Right atrium auricular region (tissue), 2 donors: ENCODE measurements around the gene CSF1. TPM values are rescaled to one million over a fixed set of nuclear protein-coding genes. Genes with fewer than 3 reads are reported as not detected.
"Not testable (repeated sequence)": the region's sequence is repeated elsewhere in the genome, so short reads cannot be mapped to it uniquely, and the experiment has no call there.

Experiments
- DNase-seq: peaks from one replicate; pipeline ENCODE4 v3.0.0-alpha.2; 2019; ENCODE audit warnings: low spot score
- H3K27ac ChIP-seq, 2 donors: fragments of 200-600 bp; sonication (generic); 1 replicate in 1 of 2; 2 replicates in 1 of 2; pipeline ENCODE4 v1.5.1; 2016 to 2019
- H3K27me3 ChIP-seq, 2 donors: fragments of 200-600 bp; sonication (generic); one replicate each; pipeline versions ENCODE4 v1.5.1 to v1.6.0; 2017 to 2019
- H3K36me3 ChIP-seq: fragments of 200-600 bp; sonication (generic); one replicate; pipeline ENCODE4 v1.5.1; 2016
- H3K4me1 ChIP-seq, 2 donors: fragments of 200-600 bp; sonication (generic); one replicate each; pipeline versions ENCODE4 v1.5.1 to v1.6.0; 2017 to 2019
- H3K4me3 ChIP-seq, 2 donors: fragments of 200-600 bp; sonication (generic); 1 replicate in 1 of 2; 2 replicates in 1 of 2; pipeline ENCODE4 v1.5.1; 2017 to 2019; ENCODE audit warnings: mild to moderate bottlenecking in 1 of 2, moderate library complexity in 1 of 2
- H3K9me3 ChIP-seq, 2 donors: fragments of 200-600 bp; sonication (generic); one replicate each; pipeline ENCODE4 v1.5.1; 2019
- total RNA-seq, 2 donors: library from RNA; depleted of rRNA; stranded (reverse); fragments of >200 nt; gene quantifications; one replicate each; pipeline ENCODE4 v1.1.0, GENCODE V29; 2016
- TF ChIP-seq, protein P1 (sequence below), 2 donors: fragments of 200-600 bp; sonication (generic); IDR thresholded peaks; one replicate each; pipeline ENCODE4 v1.5.1; 2019; ENCODE audit warnings: antibody characterized with exemption in 2 of 2

Gene CSF1, protein sequence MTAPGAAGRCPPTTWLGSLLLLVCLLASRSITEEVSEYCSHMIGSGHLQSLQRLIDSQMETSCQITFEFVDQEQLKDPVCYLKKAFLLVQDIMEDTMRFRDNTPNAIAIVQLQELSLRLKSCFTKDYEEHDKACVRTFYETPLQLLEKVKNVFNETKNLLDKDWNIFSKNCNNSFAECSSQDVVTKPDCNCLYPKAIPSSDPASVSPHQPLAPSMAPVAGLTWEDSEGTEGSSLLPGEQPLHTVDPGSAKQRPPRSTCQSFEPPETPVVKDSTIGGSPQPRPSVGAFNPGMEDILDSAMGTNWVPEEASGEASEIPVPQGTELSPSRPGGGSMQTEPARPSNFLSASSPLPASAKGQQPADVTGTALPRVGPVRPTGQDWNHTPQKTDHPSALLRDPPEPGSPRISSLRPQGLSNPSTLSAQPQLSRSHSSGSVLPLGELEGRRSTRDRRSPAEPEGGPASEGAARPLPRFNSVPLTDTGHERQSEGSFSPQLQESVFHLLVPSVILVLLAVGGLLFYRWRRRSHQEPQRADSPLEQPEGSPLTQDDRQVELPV
- 10 to 100 TPM; 31.4 to 48.4 TPM for total RNA-seq

GRCh38 chr1:109910123-109910962 is at the start of gene CSF1:
Gene CSF1, plus strand, starts transcription at chr1:109910849. Its CDS starts 175 bp downstream, at chr1:109911024.
- peak; percentile 92 for DNase-seq
- Histone ChIP-seq H3K27ac (peak within 1 kb of the TSS; percentile 62 to 79), H3K27me3 (no peaks in the 10 kb centered on the region), H3K4me3 (peak within 1 kb of the TSS; percentile 63 to 69), H3K4me1 (peaks cover 0 to 50% of the 10 kb centered on the region in 2 donors), H3K9me3 (no peaks in the 10 kb centered on the region), H3K36me3 (no peaks in the 10 kb centered on the region)
- TF ChIP-seq, protein P1, sequence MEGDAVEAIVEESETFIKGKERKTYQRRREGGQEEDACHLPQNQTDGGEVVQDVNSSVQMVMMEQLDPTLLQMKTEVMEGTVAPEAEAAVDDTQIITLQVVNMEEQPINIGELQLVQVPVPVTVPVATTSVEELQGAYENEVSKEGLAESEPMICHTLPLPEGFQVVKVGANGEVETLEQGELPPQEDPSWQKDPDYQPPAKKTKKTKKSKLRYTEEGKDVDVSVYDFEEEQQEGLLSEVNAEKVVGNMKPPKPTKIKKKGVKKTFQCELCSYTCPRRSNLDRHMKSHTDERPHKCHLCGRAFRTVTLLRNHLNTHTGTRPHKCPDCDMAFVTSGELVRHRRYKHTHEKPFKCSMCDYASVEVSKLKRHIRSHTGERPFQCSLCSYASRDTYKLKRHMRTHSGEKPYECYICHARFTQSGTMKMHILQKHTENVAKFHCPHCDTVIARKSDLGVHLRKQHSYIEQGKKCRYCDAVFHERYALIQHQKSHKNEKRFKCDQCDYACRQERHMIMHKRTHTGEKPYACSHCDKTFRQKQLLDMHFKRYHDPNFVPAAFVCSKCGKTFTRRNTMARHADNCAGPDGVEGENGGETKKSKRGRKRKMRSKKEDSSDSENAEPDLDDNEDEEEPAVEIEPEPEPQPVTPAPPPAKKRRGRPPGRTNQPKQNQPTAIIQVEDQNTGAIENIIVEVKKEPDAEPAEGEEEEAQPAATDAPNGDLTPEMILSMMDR (IDR thresholded peaks at IDR 0.05), result peak in 1 of 2 donors; percentile 25

DNA sequence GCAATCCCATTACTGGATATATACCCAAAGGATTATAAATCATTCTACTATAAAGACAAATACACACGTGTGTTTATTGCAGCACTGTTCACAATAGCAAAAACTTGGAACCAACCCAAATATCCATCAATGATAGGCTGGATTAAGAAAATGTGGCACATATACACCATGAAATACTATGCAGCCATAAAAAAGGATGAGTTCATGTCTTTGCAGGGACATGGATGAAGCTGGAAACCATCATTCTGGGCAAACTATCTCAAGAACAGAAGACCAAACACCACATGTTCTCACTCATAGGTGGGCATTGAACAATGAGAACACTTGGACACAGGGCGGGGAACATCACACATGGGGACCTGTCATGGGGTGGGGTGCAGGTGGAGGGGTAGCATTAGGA is 49.0 kb upstream of the CSF1 start:
- H3K27ac ChIP-seq, DNase-seq, H3K4me3 ChIP-seq, H3K36me3 ChIP-seq, H3K27me3 ChIP-seq, H3K9me3 ChIP-seq: not testable (repeated sequence)
- peaks cover 0 to 17% of the 10 kb centered on the region in 2 donors for H3K4me1 ChIP-seq

- TF ChIP-seq, protein P1 (IDR thresholded peaks at IDR 0.05), result no peak
- DNase-seq, result no peak
- H3K4me3 ChIP-seq, result no peak overlapping the region
- H3K27me3 ChIP-seq, result no peaks in the 10 kb centered on the region
- H3K36me3 ChIP-seq, result no peaks in the 10 kb centered on the region
- H3K4me1 ChIP-seq, result peaks cover 0 to 17% of the 10 kb centered on the region in 2 donors
- H3K27ac ChIP-seq, result no peak overlapping the region
- no peaks in the 10 kb centered on the region for H3K9me3 ChIP-seq
Observed at GRCh38 chr1:109863667-109864046, 47.0 kb upstream of the CSF1 start.

GRCh38 chr1:109864047-109864822 is 46.4 kb upstream of the CSF1 start:
- Histone ChIP-seq H3K27ac (no peak overlapping the region), H3K4me1 (peaks cover 0 to 17% of the 10 kb centered on the region in 2 donors), H3K9me3 (no peaks in the 10 kb centered on the region), H3K36me3 (no peaks in the 10 kb centered on the region), H3K4me3 (no peak overlapping the region), H3K27me3 (no peaks in the 10 kb centered on the region)
- TF ChIP-seq, protein P1 (IDR thresholded peaks at IDR 0.05), result no peak
- DNase-seq, result no peak

GRCh38 chr1:109864930-109865612 is 45.6 kb upstream of the CSF1 start:
- H3K9me3 ChIP-seq, result no peaks in the 10 kb centered on the region

More at GRCh38 chr1:109864930-109865612, 45.6 kb upstream of the CSF1 start:
- DNase-seq, result no peak
- Histone ChIP-seq H3K36me3 (no peaks in the 10 kb centered on the region), H3K27me3 (no peaks in the 10 kb centered on the region), H3K27ac (no peak overlapping the region), H3K4me1 (peaks cover 0 to 17% of the 10 kb centered on the region in 2 donors), H3K4me3 (no peak overlapping the region)
- TF ChIP-seq, protein P1 (IDR thresholded peaks at IDR 0.05), result no peak
